ENCODE data around the gene NSMF. TPM values are rescaled to one million over a fixed set of nuclear protein-coding genes. Genes with fewer than 3 reads are reported as not detected.
A peak's percentile ranks its signal among the peaks of the same experiment; 100 is the strongest.

NSMF gene
- total RNA-seq, 2 donors from 2014 or later, result 65.4 to 65.9 TPM

DNA sequence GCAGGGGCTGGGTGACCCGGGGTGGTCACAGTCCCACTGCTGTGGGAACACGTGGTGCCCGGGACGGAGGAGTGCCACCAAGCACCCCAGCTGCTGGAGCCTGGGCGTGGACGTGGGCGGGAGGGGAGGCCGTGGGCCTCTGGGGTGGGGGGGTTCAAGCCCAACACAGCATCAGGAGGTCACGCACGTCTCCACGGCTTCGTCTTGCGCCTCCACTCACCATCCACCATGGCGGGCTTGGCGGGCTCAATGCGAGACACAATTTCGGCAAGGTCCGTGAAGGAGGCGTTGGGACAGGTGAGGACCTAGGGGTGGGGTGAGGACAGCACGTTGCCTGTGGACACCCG, 2.2 kb upstream of the NSMF start:
- ATAC-seq, result no peak
- Histone ChIP-seq H3K27ac (no peak overlapping the region), H3K4me3 (no peak overlapping the region), H3K9me3 (no peaks in the 10 kb centered on the region), H3K4me1 (peaks cover 34% of the 10 kb centered on the region), H3K27me3 (no peaks in the 10 kb centered on the region), H3K36me3 (replicated peaks in 1 of 2; ENCODE audit: insufficient read depth in 1 of 2, low read depth in 2 of 2) (no peaks in the 10 kb centered on the region)
- TF ChIP-seq, protein P1, sequence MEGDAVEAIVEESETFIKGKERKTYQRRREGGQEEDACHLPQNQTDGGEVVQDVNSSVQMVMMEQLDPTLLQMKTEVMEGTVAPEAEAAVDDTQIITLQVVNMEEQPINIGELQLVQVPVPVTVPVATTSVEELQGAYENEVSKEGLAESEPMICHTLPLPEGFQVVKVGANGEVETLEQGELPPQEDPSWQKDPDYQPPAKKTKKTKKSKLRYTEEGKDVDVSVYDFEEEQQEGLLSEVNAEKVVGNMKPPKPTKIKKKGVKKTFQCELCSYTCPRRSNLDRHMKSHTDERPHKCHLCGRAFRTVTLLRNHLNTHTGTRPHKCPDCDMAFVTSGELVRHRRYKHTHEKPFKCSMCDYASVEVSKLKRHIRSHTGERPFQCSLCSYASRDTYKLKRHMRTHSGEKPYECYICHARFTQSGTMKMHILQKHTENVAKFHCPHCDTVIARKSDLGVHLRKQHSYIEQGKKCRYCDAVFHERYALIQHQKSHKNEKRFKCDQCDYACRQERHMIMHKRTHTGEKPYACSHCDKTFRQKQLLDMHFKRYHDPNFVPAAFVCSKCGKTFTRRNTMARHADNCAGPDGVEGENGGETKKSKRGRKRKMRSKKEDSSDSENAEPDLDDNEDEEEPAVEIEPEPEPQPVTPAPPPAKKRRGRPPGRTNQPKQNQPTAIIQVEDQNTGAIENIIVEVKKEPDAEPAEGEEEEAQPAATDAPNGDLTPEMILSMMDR (IDR thresholded peaks at IDR 0.05), result no peak
- no peak for TF ChIP-seq POLR2A (IDR thresholded peaks at IDR 0.05)
- 92 to 96% methylated on average over 5 to 21 of the region's 21 CpGs for WGBS, 2 donors
- intact Hi-C loops (cut with DNase I), result no loop called here
- no peak for DNase-seq

DNA sequence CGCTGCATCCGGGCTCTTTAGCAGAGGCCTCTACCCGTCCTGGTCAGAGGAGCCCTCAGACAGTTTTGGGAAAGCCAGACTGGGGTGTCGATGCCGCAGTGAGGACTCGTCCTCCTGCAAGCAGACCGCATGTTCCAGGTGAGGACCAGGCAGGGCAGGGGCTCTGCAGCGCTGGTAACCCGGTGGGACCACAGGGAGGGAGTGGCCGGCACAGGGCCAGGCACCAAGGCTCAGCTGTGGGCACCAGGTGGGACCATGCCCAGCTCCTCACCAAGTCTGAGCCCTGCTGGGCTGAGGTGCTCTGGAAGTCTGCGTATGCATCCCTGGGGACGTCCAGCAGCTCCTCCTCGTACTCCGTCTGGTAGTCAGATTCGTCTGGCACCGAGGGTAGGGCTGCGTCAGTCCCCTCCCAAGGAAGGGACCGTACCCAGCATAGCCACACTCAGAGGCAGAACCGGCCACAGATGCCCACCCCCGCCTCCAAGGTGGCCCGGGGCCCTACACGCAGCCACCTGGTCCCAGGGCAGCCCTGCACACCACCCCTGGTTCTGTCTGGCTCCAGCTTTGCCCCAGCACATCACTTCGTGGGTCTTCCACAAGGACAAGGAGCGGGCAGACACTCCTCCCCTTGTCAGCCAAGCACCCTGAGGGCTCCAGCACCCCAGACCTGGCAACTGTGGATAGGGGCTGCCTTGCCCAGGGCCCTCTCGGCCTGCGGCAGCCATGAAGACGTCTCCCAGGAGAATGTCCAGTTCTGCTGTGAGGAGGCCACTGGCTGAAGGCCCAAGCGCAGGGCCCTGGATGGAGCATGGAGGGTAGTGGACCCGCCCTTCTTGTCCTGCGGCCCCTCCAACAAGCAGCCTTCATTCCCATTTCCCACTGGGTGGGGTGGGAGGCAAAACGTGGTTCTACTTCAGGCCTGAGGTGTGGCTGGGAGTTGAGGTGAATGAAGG, 1.5 kb upstream of the NSMF start:
- H3K27me3 ChIP-seq, result no peaks in the 10 kb centered on the region
- DNase-seq (no peak), ATAC-seq (no peak)
- H3K36me3 ChIP-seq (replicated peaks in 1 of 2; ENCODE audit: insufficient read depth in 1 of 2, low read depth in 2 of 2), result no peaks in the 10 kb centered on the region
- no peaks in the 10 kb centered on the region for H3K9me3 ChIP-seq
- TF ChIP-seq, protein P1 (IDR thresholded peaks at IDR 0.05), result no peak
- no peak for TF ChIP-seq POLR2A (IDR thresholded peaks at IDR 0.05)
- H3K4me3 ChIP-seq, result no peak overlapping the region
- intact Hi-C loops (cut with DNase I), result no loop called here
- 94 to 96% methylated on average over 12 to 31 of the region's 31 CpGs for WGBS, 2 donors
- peaks cover 34% of the 10 kb centered on the region for H3K4me1 ChIP-seq
- peak overlapping the region in 1 of 4 donors; percentile 72 for H3K27ac ChIP-seq

DNA sequence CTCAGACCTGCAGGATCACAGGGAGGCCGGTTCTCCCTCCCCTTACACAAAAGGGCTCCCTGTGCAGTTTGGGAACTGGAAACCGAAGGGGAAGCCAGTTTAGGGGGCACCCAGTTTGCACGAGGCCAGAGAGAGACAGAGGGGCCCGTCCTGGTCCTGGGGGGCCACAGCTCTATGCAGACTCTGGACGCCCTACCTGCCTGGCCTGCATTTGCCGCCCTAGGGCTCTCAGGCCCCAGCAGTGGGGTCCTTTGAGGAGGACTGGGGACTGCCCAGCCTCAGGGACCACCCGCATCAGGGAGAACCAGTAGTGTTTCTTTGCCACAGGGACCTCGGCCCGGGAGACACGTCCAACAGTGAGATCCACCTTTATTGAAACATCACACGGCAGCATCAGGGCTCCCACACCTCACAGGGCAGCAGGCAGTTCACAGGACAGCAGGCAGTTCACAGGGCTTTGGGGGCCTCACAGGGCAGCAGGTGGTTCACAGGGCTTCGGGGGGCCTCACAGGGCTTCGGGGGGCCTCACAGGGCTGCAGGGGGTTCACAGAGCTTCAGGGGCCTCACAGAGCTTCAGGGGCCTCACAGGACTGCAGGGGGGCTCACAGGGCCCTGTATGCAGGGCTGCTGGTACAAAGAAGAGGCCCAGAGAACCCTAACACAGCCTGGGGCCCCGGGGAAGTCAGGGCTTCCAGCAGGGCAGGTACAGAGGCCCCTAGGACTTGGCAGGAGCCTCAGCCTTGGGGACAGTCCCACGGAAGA, 648 bp upstream of the NSMF start:
- no peak overlapping the region for H3K4me3 ChIP-seq
- H3K36me3 ChIP-seq (replicated peaks in 1 of 2; ENCODE audit: insufficient read depth in 1 of 2, low read depth in 2 of 2), result no peaks in the 10 kb centered on the region
- H3K9me3 ChIP-seq, result no peaks in the 10 kb centered on the region
- peaks cover 39% of the 10 kb centered on the region for H3K4me1 ChIP-seq
- 36% methylated on average over 14 of the region's 15 CpGs; no CpG with 5 or more reads in 1 of the 2 donors for WGBS, 2 donors
- no peak for TF ChIP-seq POLR2A (IDR thresholded peaks at IDR 0.05)
- TF ChIP-seq, protein P1 (IDR thresholded peaks at IDR 0.05), result no peak
- ATAC-seq, result no peak
- peak overlapping the region in 3 of 4 donors; percentile 63 to 72 (median 70) for H3K27ac ChIP-seq
- DNase-seq, result peak in 1 of 4 donors; percentile 40
- H3K27me3 ChIP-seq, result no peaks in the 10 kb centered on the region
- intact Hi-C loops (cut with DNase I), result no loop called here

DNA sequence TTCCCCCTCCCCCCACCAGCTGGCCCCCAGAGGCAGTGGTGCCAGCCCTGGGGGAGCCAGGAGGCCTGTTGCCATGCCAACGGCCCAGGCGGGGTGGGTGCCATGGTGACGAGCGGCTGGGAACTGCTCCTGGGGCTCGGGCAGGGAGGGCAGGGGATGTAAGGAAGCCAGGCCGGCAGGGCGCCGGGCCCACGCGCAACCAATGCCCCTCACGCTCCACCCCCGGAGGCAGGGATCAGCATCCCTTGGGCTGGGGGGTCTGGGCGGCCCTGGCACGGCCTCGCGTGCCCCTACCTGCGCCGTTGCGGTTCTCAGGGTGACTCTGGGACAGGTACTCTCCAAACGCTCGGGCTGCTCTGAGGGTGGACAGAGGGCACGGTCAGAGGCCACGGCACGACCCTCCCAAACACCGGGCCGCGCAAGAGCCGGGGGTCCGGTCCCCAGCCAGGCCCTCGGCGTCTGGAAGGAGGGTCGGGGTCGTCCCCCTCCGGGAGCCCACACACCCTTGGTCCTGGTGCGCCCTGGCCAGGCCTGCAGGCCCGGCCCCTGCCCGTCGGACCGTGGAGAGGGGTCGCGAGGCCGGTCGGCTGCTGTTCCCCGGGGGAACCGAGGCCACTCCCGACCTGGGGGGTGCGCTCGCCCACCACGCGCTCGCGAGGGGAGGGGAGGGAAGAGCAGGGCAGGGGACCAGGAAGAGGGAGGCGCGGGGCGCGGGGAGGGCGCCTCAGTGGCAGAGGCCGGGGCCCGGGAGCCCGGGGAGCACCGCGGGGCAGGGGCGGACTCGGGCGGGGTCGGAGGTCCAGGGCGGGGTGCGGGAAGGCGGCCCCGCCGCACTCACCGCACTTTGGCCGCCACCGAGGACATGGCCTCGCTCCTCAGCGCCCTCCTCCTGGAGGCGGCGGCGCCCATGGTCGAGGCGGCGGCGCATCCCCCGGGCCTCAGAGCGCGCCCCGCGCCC, 661 bp downstream of the NSMF start:
- Histone ChIP-seq H3K9me3 (no peaks in the 10 kb centered on the region), H3K27me3 (no peaks in the 10 kb centered on the region), H3K4me1 (peaks cover 45% of the 10 kb centered on the region), H3K4me3 (peak overlapping the region; percentile 16 to 29), H3K36me3 (replicated peaks in 1 of 2; ENCODE audit: insufficient read depth in 1 of 2, low read depth in 2 of 2) (no peaks in the 10 kb centered on the region), H3K27ac (peak overlapping the region; percentile 49 to 72 (median 62))
- TF ChIP-seq, protein P1 (IDR thresholded peaks at IDR 0.05), result no peak
- TF ChIP-seq POLR2A (IDR thresholded peaks at IDR 0.05), result no peak
- DNase-seq (peak; percentile 42 to 67 (median 66)), ATAC-seq (peak; percentile 19)
- intact Hi-C loops (cut with DNase I), result no loop called here
- 12% methylated on average over 80 of the region's 88 CpGs; no CpG with 5 or more reads in 1 of the 2 donors for whole genome bisulfite sequencing, 2 donors

All from body of pancreas (tissue), 4 donors.